ENCODE measurements around the gene RASA3.

RASA3 gene

DNA sequence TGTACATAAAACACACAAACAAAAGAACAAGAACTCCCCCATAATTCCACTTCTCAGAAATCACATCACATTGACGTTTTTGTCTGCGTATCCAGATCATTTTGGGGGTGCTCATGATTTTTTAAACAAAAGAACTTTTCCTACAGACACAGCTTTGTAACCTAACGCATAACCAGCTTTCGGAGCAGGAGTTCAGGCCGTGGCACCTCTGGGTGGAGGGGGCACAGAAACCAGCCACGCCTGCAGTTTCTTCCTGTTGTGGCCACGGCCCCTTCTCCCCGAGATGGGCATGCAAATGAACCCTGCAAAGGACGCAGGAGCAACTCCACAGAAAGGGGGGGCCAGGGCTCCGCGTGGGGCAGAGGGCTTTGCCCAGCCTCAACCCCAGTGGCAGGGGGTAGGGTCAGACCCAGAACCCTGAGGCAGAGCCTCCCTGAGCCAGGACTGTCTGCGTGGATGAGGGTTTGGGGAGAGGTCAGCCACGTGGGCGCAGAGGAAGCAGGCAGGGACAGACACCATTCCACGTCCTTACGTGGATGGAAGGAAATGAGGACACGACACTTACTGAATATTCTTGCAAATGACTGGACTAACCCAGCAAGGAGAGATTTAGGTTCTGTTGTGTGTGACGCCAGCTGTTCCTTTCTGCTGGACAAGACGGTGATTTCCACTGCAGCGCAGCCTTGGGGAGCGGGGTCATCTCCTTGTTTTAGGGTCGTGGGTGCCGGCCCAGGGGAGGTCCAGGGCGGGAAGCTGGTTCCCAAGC lies 64.4 kb downstream of the RASA3 start:
- DNase-seq: peak in 7 of 42 donors; percentile 6 to 31 (median 25)
- intact Hi-C loops (cut with DNase I): loop anchor here (5.0 to 10.0 kb wide), 2 partner anchors 64 to 97 kb away; partner anchors contain the start of gene RASA3

DNA sequence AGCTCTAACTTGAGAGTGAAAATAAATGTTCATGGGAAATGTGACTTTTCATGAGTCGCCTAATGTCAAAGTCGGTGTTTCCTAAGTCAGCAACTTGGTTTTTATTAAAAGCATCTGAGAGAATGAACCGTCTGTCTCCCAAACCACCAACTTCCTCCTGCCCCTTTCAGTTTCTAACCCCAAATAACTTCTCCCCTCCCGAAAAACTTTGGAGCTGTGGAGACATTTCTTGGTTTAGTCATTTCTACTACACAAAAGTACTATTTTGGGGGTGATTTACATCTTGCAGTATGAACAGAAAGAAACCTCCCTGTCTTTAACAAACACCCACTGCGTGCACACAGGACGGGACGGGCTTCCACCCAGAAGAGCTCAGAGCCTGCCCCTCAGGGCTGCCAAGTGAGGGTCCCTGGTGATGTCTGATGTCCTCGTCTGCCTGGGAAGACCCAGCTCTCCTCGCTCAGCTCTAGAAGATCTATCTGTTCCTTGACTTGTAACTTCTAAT lies 65.0 kb downstream of the RASA3 start:
- intact Hi-C loops (cut with DNase I): loop anchor here (5.0 to 10.0 kb wide), 2 partner anchors 65 to 97 kb away; partner anchors contain the start of gene RASA3
- peak in 1 of 42 donors; percentile 4 for DNase-seq

DNA sequence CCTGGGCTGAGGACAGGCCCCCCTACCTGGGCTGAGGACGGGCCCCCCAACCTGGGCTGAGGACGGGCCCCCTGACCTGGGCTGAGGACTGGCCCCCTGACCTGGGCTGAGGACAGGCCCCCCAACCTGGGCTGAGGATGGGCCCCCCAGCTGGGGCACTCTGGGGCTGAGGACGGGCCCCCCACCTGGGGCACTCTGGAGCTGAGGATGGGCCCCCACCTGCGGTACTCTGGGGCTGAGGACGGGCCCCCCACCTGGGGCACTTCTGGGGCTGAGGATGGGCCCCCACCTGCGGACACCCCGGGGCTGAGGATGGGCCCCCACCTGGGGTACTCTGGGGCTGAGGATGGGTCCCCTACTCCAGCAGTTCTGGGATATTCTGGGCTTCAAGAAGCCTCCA lies 65.5 kb downstream of the RASA3 start:
- no peak for DNase-seq
- intact Hi-C loops (cut with DNase I): loop anchor here (5.0 to 10.0 kb wide), 2 partner anchors 65 to 98 kb away; partner anchors contain the start of gene RASA3

DNA sequence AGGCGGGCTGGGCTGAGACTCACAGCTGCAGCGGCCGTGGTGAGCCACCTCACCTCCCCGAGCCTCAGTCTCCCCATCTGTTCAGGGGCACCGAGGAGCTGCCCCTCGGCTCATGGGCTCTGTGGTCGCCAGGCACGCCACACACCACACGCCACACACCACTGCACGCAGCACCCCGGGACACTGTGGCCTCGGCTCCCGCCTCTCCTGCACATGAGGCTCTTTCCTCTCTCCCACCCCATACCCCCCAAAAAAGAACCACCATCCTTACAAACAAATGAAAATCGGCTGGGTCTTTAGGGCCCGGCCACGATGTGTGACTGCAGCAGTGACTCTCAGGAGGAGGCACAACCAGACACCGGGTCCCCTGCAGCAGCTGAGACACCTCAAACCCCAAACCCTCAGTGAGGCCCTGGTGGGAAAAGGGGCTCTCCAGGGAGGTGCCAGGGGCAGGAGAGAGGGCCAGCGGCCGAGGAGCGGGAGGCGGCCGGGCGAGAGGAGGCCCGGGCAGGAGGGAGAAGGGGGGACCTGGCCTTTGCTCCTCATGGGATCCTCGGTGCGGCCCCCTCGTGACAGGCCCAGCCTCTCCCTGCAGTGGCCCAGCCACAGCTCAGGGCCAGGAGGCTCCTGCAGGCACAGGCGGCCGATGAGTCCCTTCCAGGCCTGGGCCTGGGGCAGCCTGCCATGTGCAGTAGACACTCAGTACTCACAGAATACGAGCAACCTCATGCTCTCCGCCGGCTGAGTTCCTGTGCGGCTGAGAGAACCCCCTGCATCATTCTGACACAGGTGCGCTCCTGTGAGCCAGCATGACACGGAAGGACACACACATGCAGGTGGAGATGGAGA lies 66.3 kb downstream of the RASA3 start:
- intact Hi-C loops (cut with DNase I): loop anchor here (5.0 to 10.0 kb wide), 2 partner anchors 66 to 99 kb away; partner anchors contain the start of gene RASA3
- no peak for DNase-seq

DNA sequence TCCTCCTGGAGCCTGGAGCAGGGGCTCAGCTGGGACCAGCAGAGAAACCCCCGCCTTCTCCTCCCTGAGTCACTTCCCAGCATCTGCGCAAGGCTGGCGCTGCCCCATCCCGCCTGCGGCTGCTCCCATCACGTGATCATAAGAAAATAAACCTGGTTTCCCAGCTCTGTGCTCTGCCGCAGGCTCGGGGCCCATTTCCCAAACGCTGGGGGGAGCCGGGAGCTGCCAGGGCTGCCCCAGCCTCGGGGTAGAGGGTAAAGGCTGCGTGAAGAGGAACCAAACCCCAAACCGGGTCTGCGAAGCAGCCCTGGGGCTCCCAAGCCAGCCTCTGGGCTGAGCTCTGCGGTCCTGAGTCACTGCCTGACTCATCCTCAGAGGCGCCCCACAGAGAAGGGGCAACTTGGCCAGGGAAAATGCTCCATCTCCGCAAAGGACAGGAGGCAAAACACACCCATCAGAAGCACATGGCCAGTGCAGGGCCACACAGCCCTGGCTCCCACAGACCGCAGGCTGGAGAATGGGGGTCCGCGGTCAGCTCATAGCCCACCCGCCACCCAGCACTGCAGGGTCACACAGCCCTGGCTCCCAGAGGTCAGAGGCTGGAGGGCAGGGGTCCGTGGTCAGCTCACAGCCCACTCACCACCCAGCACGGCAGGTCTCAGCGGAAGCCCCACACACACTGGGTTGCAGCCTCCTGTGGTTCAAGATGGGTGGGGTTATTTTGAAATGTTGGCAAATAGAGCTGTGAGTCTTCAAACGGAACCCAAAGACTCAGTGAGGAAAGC lies 67.1 kb downstream of the RASA3 start:
- peak; percentile 52 to 95 (median 80) for DNase-seq
- intact Hi-C loops (cut with DNase I): loop anchor here (5.0 to 10.0 kb wide), 2 partner anchors 67 to 99 kb away; partner anchors contain the start of gene RASA3

DNA sequence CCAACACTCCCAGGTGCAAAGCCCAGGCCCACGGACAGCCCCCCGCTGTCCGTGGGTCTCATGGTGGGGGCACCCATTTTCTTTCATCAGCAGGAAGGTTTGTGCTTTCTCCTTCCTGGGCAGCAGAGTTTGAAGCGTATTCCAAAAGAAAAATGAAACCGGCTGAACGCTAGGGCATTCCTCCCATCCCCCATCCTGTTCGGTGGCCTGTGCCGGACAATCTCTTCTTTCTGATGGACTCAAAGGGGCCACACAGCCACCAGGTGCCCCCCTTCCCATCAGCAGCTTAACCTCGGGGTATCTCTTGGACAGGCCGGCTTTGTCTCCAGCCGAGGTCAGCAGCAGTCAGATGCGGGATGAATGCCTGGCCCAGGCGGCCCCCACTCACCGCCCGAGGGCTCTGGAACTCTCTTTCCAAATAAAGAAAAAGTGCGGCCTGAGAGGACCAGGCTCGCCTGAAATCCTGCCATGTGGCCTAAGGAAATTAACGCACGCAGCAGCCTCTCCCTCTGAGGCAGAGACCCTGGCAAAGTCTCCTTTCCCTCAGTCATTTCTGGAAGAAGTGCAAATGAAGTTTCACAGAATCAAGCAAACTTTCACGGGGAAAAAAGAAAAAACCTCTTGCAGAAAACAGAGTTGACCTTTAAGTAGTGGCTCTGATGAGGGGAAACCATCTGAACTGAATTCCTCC lies 67.8 kb downstream of the RASA3 start:
- intact Hi-C loops (cut with DNase I): loop anchor here (5.0 to 10.0 kb wide), 2 partner anchors 68 to 100 kb away; partner anchors contain the start of gene RASA3
- DNase-seq: peak; percentile 70 to 93 (median 85)

DNA sequence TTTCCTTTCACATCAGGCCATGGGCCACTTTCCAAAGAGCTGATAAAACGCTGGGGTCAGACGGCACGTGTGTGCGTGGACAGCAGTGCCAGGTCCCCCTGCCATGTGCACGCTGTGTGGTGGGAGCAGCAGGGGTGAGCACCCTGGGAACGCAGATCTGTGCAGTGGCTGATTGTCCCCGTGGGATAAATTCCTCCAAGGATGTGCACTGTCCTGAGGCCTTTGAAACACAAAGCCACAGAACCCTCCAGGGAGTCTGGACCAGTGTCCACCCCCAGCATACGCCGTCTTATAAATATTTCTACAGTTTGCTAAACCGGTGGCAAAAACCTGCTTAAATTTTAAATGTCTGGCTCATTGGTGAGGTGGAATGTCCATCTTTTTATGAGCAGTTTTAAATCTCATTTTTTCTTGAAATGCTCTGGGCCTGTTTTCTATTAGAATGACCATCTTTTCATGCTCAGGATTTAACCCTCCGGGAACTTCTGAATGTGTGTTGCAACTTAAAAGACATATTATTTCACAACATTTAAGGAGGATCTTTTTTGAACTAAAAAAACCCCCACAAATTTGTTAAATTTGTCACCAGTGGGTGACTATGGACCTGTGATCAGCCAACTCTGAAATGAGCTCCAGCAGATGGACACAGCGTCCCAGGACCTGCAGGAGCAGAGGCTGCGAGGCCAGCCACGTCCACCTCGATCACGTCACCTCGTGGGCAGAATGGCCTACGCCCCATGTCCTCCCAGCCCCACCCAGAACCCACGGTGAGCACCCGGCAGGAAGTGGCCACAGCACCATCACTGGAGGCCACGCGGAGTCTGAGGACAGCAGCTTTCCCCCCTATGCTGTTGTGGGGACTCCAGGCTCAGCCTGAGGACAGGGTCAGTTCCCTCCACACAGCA lies 68.6 kb downstream of the RASA3 start:
- peak in 20 of 42 donors; percentile 26 to 73 (median 54) for DNase-seq
- intact Hi-C loops (cut with DNase I): loop anchor here (10.0 kb wide), 1 partner anchor 101 kb away; no protein-coding TSS in a partner anchor

DNA sequence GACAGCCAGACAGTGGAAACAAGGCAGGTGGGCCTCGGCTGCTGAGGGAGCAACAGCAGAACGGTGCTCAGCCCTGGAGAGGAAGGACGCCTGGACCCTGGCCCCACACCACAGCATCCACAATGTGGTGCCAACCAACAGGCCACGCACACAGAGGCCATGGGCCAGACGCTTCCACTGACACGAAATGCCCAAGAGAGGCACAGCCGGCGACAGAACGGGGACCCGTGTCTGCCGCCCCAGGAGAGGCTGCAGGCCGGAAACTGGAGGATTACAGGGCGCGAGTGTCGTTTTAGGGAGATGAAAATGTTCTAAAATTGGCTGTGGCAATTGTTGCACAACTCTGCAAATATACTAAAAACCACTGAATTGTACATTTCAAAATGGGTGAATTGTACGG lies 69.7 kb downstream of the RASA3 start:
- DNase-seq: peak in 1 of 42 donors; percentile 33
- intact Hi-C loops (cut with DNase I): loop anchor here (10.0 kb wide), 1 partner anchor 102 kb away; no protein-coding TSS in a partner anchor

DNA sequence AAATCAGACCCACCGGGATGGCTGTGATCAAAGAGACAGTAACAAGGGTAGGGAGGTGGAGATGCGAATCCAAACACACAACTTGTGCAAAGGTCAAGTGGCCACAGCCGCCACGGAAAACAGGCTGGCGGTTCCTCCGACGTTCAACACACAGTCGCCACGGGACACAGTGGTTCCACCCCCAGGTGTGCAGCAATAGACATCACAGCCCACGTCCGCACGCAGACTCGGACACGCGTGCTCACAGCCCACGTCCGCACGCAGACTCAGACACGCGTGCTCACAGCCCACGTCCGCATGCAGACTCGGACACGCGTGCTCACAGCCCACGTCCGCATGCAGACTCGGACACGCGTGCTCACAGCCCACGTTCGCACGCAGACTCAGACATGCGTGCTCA lies 70.1 kb downstream of the RASA3 start:
- intact Hi-C loops (cut with DNase I): loop anchor here (10.0 kb wide), 1 partner anchor 102 kb away; no protein-coding TSS in a partner anchor
- DNase-seq: no peak

DNA sequence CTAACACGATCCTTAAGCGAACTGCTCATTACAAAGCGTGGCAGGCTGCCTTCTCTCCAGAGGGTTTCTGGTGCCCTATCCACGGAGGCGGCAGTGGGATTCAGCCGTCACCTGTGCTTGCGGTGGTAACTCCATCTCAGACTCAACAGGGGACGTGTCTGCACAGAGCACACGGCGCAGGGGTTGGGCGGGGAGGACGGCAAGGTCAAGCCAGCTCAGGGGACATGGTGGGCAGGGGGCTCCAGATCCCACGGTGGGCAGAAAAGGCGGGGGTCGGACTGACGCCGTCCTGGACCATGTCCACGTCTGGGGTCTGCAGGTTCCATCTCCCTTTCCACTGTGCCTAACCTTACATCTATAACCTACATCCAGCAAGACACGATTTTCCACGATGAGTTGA lies 70.7 kb downstream of the RASA3 start:
- DNase-seq: no peak
- intact Hi-C loops (cut with DNase I): loop anchor here (10.0 kb wide), 1 partner anchor 103 kb away; no protein-coding TSS in a partner anchor

DNA sequence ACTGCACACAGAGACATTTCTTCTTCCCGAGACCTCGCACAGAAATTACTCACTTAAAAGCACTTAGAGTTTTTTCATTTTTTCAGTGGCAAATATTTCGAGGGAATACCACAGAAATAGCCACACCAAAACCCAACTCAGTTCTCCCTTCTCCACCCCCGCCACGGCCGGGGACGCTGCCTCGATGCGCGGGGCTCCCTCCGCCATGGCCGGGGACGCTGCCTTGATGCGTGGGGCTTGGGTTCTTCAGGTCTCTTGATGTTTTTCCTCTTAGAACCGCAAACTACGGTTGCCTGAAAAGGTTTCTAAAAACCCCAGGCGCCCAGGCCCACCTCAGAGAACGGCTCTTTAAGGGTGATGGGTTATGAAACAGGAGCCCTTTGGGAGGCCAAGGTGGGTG lies 71.4 kb downstream of the RASA3 start:
- no peak for DNase-seq
- intact Hi-C loops (cut with DNase I): loop anchor here (10.0 kb wide), 1 partner anchor 104 kb away; no protein-coding TSS in a partner anchor

DNA sequence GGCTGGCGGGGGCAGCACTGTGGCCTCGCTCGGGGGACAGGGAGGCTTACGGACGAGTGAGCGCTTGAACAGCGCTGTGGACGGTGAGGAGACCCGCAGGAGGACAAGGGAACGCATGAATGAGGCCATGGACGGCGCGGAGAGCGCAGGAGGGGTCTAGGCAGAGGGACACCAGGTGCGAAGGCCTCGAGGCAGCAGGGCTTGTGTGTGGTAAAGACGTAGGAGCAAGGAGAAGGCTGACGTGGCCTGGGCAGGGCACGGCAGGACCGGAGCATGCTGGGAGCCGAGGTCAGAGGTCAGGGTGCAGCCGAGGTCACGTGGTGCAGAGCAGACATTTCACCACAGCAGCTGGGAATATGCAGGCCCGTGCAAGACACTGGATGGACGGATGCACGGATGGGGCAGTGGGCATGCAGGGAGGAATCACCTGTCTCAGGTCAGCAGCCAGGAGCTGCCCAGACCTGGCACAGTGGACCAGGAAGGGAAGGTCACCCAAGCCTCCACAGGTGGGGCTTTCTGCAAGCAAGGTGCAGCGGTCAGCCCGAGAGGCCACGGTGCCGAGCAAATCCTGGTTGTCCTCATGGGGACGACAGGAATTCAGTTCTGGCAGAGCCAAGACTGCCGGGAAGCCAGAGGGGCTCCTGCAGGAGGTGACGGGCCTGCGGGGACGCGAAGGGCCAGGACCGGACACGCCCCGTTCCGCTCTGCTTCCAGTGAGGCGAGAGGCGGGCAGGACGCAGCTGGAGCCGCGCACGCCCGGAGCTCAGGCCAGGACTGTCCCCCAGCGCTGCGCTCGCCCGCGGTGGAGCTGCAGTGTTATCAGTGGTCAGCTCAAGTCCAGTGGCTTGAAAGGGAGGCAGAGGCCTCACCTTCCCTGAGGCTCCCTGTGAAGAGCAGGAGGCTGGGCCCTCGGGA lies 72.2 kb downstream of the RASA3 start:
- intact Hi-C loops (cut with DNase I): loop anchor here (10.0 kb wide), 1 partner anchor 105 kb away; no protein-coding TSS in a partner anchor
- no peak for DNase-seq

DNA sequence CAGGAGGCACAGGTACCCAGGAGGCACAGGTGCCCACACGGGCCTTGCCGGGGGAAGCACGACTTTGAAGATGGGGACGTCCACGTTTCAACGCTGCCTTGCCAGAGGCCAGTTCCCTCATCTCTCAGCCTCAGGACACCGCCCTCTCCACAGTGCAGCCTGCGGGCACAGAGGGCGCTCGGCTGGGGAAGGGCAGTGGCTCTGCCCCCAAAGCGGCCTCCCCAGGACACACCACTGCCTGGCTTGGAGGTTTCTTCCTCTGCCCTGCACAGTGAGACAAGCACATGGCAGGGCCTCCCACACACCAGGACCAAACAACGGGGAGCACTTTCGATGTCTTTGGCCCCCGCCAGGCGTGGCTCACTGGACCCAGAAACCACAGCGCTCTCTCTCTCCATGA lies 73.0 kb downstream of the RASA3 start:
- intact Hi-C loops (cut with DNase I): no loop called here
- DNase-seq: no peak

DNA sequence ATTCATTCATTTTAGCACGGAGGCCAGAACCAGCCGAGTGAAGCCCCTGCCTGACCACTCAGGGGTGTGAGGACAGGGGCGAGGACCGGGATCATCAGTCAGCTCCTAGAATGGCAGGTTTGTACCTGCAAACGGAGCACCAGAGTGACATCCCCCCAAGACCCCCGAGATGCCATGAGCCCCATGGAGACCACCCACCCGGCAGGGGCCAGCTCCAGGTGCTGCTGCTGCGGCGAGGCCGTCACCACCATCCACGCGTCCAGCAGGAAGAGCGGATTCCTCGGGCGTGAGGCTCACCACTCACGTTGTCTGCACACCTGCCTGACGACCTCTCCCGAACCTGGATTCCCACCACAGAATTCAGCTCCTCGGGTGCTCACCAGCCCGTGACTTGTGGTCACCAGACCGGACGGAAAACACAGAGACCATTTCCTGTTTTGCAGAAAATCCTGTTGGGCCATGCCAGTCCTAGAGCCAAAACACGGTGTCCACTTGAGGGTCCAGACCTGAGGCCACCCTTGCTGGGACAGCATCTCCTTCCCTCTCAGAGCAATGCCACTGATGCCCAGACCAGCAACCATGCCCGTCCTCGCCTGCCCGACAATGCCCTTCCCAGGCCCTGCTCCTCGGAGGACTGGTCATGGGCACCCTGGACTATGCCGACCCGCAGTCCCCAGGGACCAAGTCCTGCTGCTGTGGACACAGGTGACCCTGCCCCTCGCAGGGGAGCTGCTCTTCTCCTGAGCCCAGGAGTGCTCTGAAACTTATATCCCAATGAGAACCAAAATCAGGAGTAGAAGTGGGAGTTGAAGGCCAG lies 74.2 kb downstream of the RASA3 start:
- no peak for DNase-seq
- intact Hi-C loops (cut with DNase I): no loop called here

Measured in head of caudate nucleus (tissue), 42 donors.